HepG2 (cell line): ENCODE data around the gene IBSP. TPM values are rescaled to one million over a fixed set of nuclear protein-coding genes. Genes with fewer than 3 reads are reported as not detected.

Experiments used
- ATAC-seq: fragments of 200-7000 bp; cut with Tn5 transposase; 3 replicates; pipeline ENCODE4 v1.9.1; 2020; ENCODE audit warnings: mild to moderate bottlenecking, moderate library complexity
- BruUV-seq: library from RNA; stranded (reverse); fragments of 400-500 nt; replicated peaks from 2 replicates; lab custom pipeline; 2021; lab: Mats Ljungman, UMichigan
- CTCF ChIA-PET: fragments of 300-600 bp; formaldehyde crosslinking; extraction: SDS; loops from one replicate; lab custom pipeline; 2021; ENCODE audit warnings: low total read pairs, inconsistent platforms, low intra/inter-chr PET ratio; lab: Yijun Ruan, JAX
- POLR2A ChIA-PET: fragments of 350-600 bp; sonication (Branson Sonifier 250); formaldehyde crosslinking; loops from one replicate; lab custom pipeline; 2020; ENCODE audit warnings: antibody characterized with exemption, inconsistent platforms; lab: Yijun Ruan, JAX
- DNase-seq: peaks from one replicate; pipeline ENCODE4 v3.0.0-alpha.2; 2015; ENCODE audit warnings: low spot score
- FAIRE-seq: peaks from 3 replicates; lab custom pipeline; 2011; peaks lifted over from hg19 to GRCh38; lab: Jason Lieb, UNC
- H2AFZ ChIP-seq: one replicate; pipeline ENCODE4 v1.6.1; 2011; ENCODE audit warnings: low read length, inconsistent platforms
- H3K27ac ChIP-seq: fragments of 300-600 bp; 3 replicates; pipeline ENCODE4 v1.8.0; 2011; ENCODE audit warnings: mixed run types, mild to moderate bottlenecking, mixed read lengths, low read length, inconsistent platforms; ENCODE audit not compliant: insufficient read depth; ENCODE audit errors: extremely low read length
- H3K27me3 ChIP-seq, 2 experiments: fragments of 200-600 bp in 1 of 2; 2 replicates in 1 of 2; 3 replicates in 1 of 2; pipeline versions ENCODE4 v1.6.0 to v1.8.0; 2011; ENCODE audit warnings: low read length in 2 of 2, mild to moderate bottlenecking in 2 of 2, moderate library complexity in 2 of 2, inconsistent platforms in 1 of 2; ENCODE audit not compliant: insufficient read depth in 2 of 2, control insufficient read depth in 1 of 2
- H3K36me3 ChIP-seq, 2 experiments: fragments of 200-600 bp in 1 of 2; replicated peaks in 1 of 2; 2 replicates in 1 of 2; 3 replicates in 1 of 2; pipeline versions ENCODE4 v1.5.1 to v1.8.0; 2011; ENCODE audit warnings: low read length in 2 of 2, inconsistent platforms in 1 of 2; ENCODE audit not compliant: insufficient read depth in 2 of 2, control insufficient read depth in 1 of 2
- H3K4me1 ChIP-seq: 2 replicates; pipeline ENCODE4 v1.5.1; 2012; ENCODE audit warnings: low read length, inconsistent platforms; ENCODE audit not compliant: insufficient read depth
- H3K4me2 ChIP-seq: 2 replicates; pipeline ENCODE4 v1.6.0; 2011; ENCODE audit warnings: low read depth, low read length, inconsistent platforms
- H3K4me3 ChIP-seq, 3 experiments: fragments of 200-600 bp in 1 of 3; sonication (generic), shearing (Covaris generic) in 1 of 3; replicated peaks in 1 of 3; 2 replicates each; pipeline ENCODE4 v1.5.1; 2011 to 2016; ENCODE audit warnings: low read length in 3 of 3, inconsistent platforms in 2 of 3, low read depth in 2 of 3, mild to moderate bottlenecking in 2 of 3, control low read depth in 1 of 3, mixed read lengths in 1 of 3; ENCODE audit not compliant: insufficient read depth in 1 of 3
- H3K79me2 ChIP-seq: one replicate; pipeline ENCODE4 v1.6.1; 2011; ENCODE audit warnings: low read length, inconsistent platforms; ENCODE audit not compliant: insufficient read depth
- H3K9ac ChIP-seq: 2 replicates; pipeline ENCODE4 v1.6.0; 2011; ENCODE audit warnings: mild to moderate bottlenecking, low read depth, low read length, inconsistent platforms; ENCODE audit not compliant: insufficient read depth
- H3K9me3 ChIP-seq: 2 replicates; pipeline ENCODE4 v1.5.1; 2012; ENCODE audit warnings: mild to moderate bottlenecking, low read length
- H4K20me1 ChIP-seq: 2 replicates; pipeline ENCODE4 v1.6.0; 2011; ENCODE audit warnings: inconsistent platforms, mild to moderate bottlenecking, low read length, moderate library complexity; ENCODE audit not compliant: insufficient read depth
- SMC3 ChIP-seq: IDR thresholded peaks from 2 replicates; pipeline ENCODE4 v1.6.1; 2011; ENCODE audit warnings: low read length, improper control_type of control experiment
- STAG1 ChIP-seq: sonication (generic); formaldehyde crosslinking; IDR thresholded peaks from 2 replicates; pipeline ENCODE4 v1.4.0; 2020; ENCODE audit warnings: missing genetic modification reagents
- ZNF614 ChIP-seq: IDR thresholded peaks from 2 replicates; pipeline ENCODE4 v1.6.1; 2018; ENCODE audit warnings: missing biosample characterization, missing genetic modification reagents, inconsistent platforms, borderline replicate concordance
- WGBS: methylation state at CpG from one replicate; pipeline ENCODE4 v1.1.6; 2017; ENCODE audit warnings: low lambda C conversion rate; 5-methylcytosine and 5-hydroxymethylcytosine counted together
- in situ Hi-C: cut with HindIII; loops from 2 replicates; pipeline ENCODE4 v1.10.0; 2017; ENCODE audit warnings: low pct_unique_long_range_greater_than_20kb; ENCODE audit not compliant: extremely low pct_ligation_motif_present
- intact Hi-C: fragments of 100-400 bp; cut with micrococcal nuclease; formaldehyde crosslinking; loops from one replicate; pipeline ENCODE4 v1.10.0; 2022; ENCODE audit not compliant: unreplicated experiment
- polyA plus RNA-seq, 8 experiments: library from polyadenylated mRNA; depleted of rRNA in 3 of 8; stranded (reverse) in 7 of 8; unstranded in 1 of 8; fragments of >200 nt; fragmentation: Illumina TruSeq in 4 of 8; extraction: Trizol in 4 of 8; gene quantifications; 2 replicates each; pipeline versions ENCODE4 v1.2.1 to v1.2.3, GENCODE V29; 2011 to 2016; ENCODE audit warnings: low read depth in 4 of 8, missing spikeins in 1 of 8, mixed read lengths in 1 of 8; ENCODE audit not compliant: insufficient read depth in 1 of 8
- total RNA-seq, 5 experiments: library from RNA; depleted of rRNA; stranded (reverse); fragments of >200 nt; fragmentation: Illumina TruSeq; extraction: Trizol; gene quantifications; 2 replicates each; pipeline ENCODE4 v1.2.3, GENCODE V29; 2016; ENCODE audit warnings: low read depth in 1 of 5
- TF ChIP-seq, protein P1 (sequence below): sonication (generic); formaldehyde crosslinking; IDR thresholded peaks from 2 replicates; pipeline ENCODE4 v1.5.0; 2020; ENCODE audit warnings: mild to moderate bottlenecking, missing genetic modification reagents, moderate library complexity
- TF ChIP-seq, protein P2 (sequence below): sonication (generic); formaldehyde crosslinking; IDR thresholded peaks from 2 replicates; pipeline ENCODE4 v1.4.0; 2020; ENCODE audit warnings: missing genetic modification reagents, mild to moderate bottlenecking, borderline replicate concordance
- TF ChIP-seq, protein P3 (sequence below): sonication (generic); IDR thresholded peaks from 2 replicates; pipeline ENCODE4 v1.6.1; 2016; ENCODE audit warnings: low read depth, borderline replicate concordance
- TF ChIP-seq, protein P4 (sequence below): IDR thresholded peaks from 2 replicates; pipeline ENCODE4 v1.6.1; 2016; ENCODE audit warnings: control low read depth

IBSP gene
- total and polyA plus RNA-seq, 2 of the 13 experiments (the other 11 are each of a cell fraction or from before 2014, with no cell fraction given): not detected

DNA sequence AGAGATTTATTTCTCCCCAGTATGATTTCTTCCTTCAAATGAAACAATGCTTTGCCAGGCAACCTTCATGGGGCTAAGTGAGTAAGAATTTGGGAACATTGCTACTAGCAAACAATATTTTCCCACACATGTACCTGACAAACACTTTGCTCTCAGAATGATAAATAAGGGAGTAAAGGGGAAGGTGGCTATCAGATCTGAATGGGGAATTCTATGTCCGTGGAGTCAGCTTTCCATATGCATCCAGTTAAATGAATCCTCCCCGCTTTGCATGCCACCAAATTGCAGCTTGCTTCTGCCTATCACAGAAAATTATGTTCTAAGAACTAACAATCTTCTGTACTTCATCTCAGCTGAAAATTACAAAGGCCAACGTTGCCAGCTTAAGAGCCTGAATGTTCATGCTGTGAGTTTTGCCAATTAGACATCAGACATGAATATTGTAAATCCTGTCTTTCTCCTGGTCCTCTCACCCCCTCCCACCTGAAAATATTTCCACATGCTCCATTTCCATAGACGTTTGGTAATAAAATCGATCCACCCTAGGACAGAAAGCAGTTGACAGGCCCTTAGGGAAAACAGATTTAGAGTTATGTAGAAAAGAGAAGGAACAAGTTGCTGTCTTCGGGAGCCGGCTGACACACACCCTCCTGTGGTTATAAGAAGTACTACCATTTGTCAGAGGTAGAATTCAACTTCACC lies 39.7 kb downstream of the IBSP start:
- TF ChIP-seq, protein P1, sequence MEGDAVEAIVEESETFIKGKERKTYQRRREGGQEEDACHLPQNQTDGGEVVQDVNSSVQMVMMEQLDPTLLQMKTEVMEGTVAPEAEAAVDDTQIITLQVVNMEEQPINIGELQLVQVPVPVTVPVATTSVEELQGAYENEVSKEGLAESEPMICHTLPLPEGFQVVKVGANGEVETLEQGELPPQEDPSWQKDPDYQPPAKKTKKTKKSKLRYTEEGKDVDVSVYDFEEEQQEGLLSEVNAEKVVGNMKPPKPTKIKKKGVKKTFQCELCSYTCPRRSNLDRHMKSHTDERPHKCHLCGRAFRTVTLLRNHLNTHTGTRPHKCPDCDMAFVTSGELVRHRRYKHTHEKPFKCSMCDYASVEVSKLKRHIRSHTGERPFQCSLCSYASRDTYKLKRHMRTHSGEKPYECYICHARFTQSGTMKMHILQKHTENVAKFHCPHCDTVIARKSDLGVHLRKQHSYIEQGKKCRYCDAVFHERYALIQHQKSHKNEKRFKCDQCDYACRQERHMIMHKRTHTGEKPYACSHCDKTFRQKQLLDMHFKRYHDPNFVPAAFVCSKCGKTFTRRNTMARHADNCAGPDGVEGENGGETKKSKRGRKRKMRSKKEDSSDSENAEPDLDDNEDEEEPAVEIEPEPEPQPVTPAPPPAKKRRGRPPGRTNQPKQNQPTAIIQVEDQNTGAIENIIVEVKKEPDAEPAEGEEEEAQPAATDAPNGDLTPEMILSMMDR (CRISPR knock-in tag): peak; percentile 59
- TF ChIP-seq, protein P2, sequence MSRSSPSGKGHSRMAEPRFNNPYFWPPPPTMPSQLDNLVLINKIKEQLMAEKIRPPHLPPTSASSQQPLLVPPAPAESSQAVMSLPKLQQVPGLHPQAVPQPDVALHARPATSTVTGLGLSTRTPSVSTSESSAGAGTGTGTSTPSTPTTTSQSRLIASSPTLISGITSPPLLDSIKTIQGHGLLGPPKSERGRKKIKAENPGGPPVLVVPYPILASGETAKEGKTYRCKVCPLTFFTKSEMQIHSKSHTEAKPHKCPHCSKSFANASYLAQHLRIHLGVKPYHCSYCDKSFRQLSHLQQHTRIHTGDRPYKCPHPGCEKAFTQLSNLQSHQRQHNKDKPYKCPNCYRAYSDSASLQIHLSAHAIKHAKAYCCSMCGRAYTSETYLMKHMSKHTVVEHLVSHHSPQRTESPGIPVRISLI (CRISPR knock-in tag): no peak
- TF ChIP-seq, protein P3, sequence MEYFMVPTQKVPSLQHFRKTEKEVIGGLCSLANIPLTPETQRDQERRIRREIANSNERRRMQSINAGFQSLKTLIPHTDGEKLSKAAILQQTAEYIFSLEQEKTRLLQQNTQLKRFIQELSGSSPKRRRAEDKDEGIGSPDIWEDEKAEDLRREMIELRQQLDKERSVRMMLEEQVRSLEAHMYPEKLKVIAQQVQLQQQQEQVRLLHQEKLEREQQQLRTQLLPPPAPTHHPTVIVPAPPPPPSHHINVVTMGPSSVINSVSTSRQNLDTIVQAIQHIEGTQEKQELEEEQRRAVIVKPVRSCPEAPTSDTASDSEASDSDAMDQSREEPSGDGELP: no peak
- TF ChIP-seq STAG1 (CRISPR knock-in tag): peak; percentile 65
- peak; percentile 43; the same call in 1 of the 2 replicates for TF ChIP-seq SMC3
- no peak for TF ChIP-seq ZNF614
- TF ChIP-seq, protein P4, sequence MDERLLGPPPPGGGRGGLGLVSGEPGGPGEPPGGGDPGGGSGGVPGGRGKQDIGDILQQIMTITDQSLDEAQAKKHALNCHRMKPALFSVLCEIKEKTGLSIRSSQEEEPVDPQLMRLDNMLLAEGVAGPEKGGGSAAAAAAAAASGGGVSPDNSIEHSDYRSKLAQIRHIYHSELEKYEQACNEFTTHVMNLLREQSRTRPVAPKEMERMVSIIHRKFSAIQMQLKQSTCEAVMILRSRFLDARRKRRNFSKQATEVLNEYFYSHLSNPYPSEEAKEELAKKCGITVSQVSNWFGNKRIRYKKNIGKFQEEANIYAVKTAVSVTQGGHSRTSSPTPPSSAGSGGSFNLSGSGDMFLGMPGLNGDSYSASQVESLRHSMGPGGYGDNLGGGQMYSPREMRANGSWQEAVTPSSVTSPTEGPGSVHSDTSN (CRISPR knock-in tag): no peak
- Histone ChIP-seq H2AFZ (no peak overlapping the region), H3K36me3 (no peaks in the 10 kb centered on the region), H3K4me2 (no peak overlapping the region), H3K27me3 (peaks cover under 1 to 21% of the 10 kb centered on the region in 2 experiments; a peak in 1 of 5 replicates), H3K79me2 (no peaks in the 10 kb centered on the region), H3K9ac (no peak overlapping the region), H3K4me3 (no peak overlapping the region), H3K4me1 (no peaks in the 10 kb centered on the region), H3K9me3 (no peaks in the 10 kb centered on the region), H3K27ac (no peak overlapping the region), H4K20me1 (no peaks in the 10 kb centered on the region)
- ChIA-PET CTCF (interaction anchor here (0.6 to 4.2 kb wide), 3 partner anchors 125 to 160 kb away, joined by 3 to 39 read pairs (median 4); no protein-coding TSS in a partner anchor), POLR2A (no interaction called here)
- no peak for FAIRE-seq
- intact Hi-C loops: loop anchor here (1.0 to 5.0 kb wide), 2 partner anchors 160 to 227 kb away; no protein-coding TSS in a partner anchor
- BruUV-seq: no TSS peak
- WGBS: 3% methylated on average over 7 of the region's 7 CpGs
- ATAC-seq: peak; percentile 74
- DNase-seq: no peak
- in situ Hi-C loops: loop anchor here (5.0 to 25.0 kb wide), 2 partner anchors 157 to 577 kb away; no protein-coding TSS in a partner anchor
